GM12878 (cell line): Measurements from ENCODE around the gene SLC1A5. TPM values are rescaled to one million over a fixed set of nuclear protein-coding genes. Genes with fewer than 3 reads are reported as not detected.

Experiments
- ATAC-seq: fragments of 200-7000 bp; cut with Tn5 transposase; 3 replicates; pipeline ENCODE4 v1.9.1; 2020; ENCODE audit warnings: mild to moderate bottlenecking, moderate library complexity
- BruUV-seq: library from RNA; stranded (reverse); fragments of 400-500 nt; replicated peaks from 2 replicates; lab custom pipeline; 2021; lab: Mats Ljungman, UMichigan
- CTCF ChIA-PET: fragments of 300-600 bp; sonication (Branson Sonifier 250); formaldehyde crosslinking; extraction: SDS; loops from one replicate; lab custom pipeline; 2021; ENCODE audit warnings: inconsistent platforms; lab: Yijun Ruan, JAX
- POLR2A ChIA-PET: fragments of 350-600 bp; formaldehyde crosslinking; extraction: SDS; loops from one replicate; lab custom pipeline; 2021; ENCODE audit warnings: inconsistent platforms; lab: Charles Lee
- RAD21 ChIA-PET: fragments of 300-600 bp; sonication (Branson Sonifier 250); formaldehyde crosslinking; loops from one replicate; lab custom pipeline; 2023; ENCODE audit warnings: antibody characterized with exemption; ENCODE audit not compliant: unreplicated experiment; lab: Charles Lee
- SMC1A ChIA-PET: fragments of 300-600 bp; sonication (Branson Sonifier 250); formaldehyde crosslinking; loops from one replicate; lab custom pipeline; 2023; ENCODE audit not compliant: unreplicated experiment, uncharacterized antibody; lab: Charles Lee
- DNase-seq: peaks from one replicate; pipeline ENCODE4 v3.0.0-alpha.2; 2011; ENCODE audit warnings: low read depth, low spot score
- FAIRE-seq: peaks from 3 replicates; lab custom pipeline; 2011; peaks lifted over from hg19 to GRCh38; lab: Jason Lieb, UNC
- H2AFZ ChIP-seq: 2 replicates; pipeline ENCODE4 v1.6.0; 2011; ENCODE audit warnings: low read depth, low read length, control low read depth; ENCODE audit not compliant: control insufficient read depth
- H3K27ac ChIP-seq: 2 replicates; pipeline ENCODE4 v1.5.1; 2011; ENCODE audit warnings: control low read depth; ENCODE audit not compliant: control insufficient read depth, insufficient read depth
- H3K27me3 ChIP-seq, 2 experiments: replicated peaks in 1 of 2; 2 replicates each; pipeline versions ENCODE4 v1.6.0 to v1.6.1; 2011; ENCODE audit warnings: low read length in 1 of 2; ENCODE audit not compliant: control insufficient read depth in 2 of 2, insufficient read depth in 2 of 2
- H3K36me3 ChIP-seq, 2 experiments: 2 replicates each; pipeline ENCODE4 v1.5.1; 2011; ENCODE audit warnings: low read length in 1 of 2; ENCODE audit not compliant: control insufficient read depth in 2 of 2, insufficient read depth in 2 of 2
- H3K4me1 ChIP-seq: 2 replicates; pipeline ENCODE4 v1.6.1; 2011; ENCODE audit warnings: mild to moderate bottlenecking, low read length, moderate library complexity, mixed read lengths; ENCODE audit not compliant: control insufficient read depth, insufficient read depth
- H3K4me2 ChIP-seq: 2 replicates; pipeline ENCODE4 v1.6.0; 2011; ENCODE audit warnings: control low read depth; ENCODE audit not compliant: control insufficient read depth, insufficient read depth
- H3K4me3 ChIP-seq: fragments of 200-600 bp; sonication (generic); 2 replicates; pipeline ENCODE4 v1.5.1; 2016
- H3K79me2 ChIP-seq: 2 replicates; pipeline ENCODE4 v1.6.0; 2011; ENCODE audit warnings: low read length; ENCODE audit not compliant: control insufficient read depth, insufficient read depth
- H3K9ac ChIP-seq: 2 replicates; pipeline ENCODE4 v1.8.0; 2011; ENCODE audit warnings: low read length, control low read depth, mixed read lengths; ENCODE audit not compliant: control insufficient read depth, insufficient read depth
- H3K9me3 ChIP-seq: replicated peaks from 3 replicates; pipeline ENCODE4 v1.5.1; 2011; ENCODE audit warnings: mild to moderate bottlenecking, low read length; ENCODE audit not compliant: control insufficient read depth, insufficient read depth
- H4K20me1 ChIP-seq: 2 replicates; pipeline ENCODE4 v1.6.0; 2011; ENCODE audit not compliant: control insufficient read depth, insufficient read depth
- CUX1 ChIP-seq: IDR thresholded peaks from 2 replicates; pipeline ENCODE4 v1.6.1; 2012; ENCODE audit warnings: improper control_type of control experiment, low read depth, low read length; ENCODE audit not compliant: insufficient replicate concordance
- EP300 ChIP-seq, 2 experiments: fragments of 150-350 bp in 1 of 2; IDR thresholded peaks; 2 replicates each; pipeline ENCODE4 v1.6.1; 2011 to 2012; ENCODE audit warnings: low read depth in 2 of 2, low read length in 2 of 2, borderline replicate concordance in 1 of 2, improper control_type of control experiment in 1 of 2, inconsistent platforms in 1 of 2; ENCODE audit not compliant: control insufficient read depth in 1 of 2
- HDAC2 ChIP-seq: fragments of 200-600 bp; sonication (generic); IDR thresholded peaks from 2 replicates; pipeline ENCODE4 v1.6.1; 2017
- KDM1A ChIP-seq: fragments of 200-600 bp; sonication (generic); IDR thresholded peaks from 2 replicates; pipeline ENCODE4 v1.6.1; 2016; ENCODE audit warnings: borderline replicate concordance
- MAX ChIP-seq: IDR thresholded peaks from 2 replicates; pipeline ENCODE4 v1.6.1; 2012; ENCODE audit warnings: low read depth, low read length, improper control_type of control experiment
- NFIC ChIP-seq: IDR thresholded peaks from 2 replicates; pipeline ENCODE4 v1.6.1; 2012; ENCODE audit warnings: low read depth, mild to moderate bottlenecking, inconsistent platforms, low read length, moderate library complexity
- NFYA ChIP-seq: IDR thresholded peaks from 2 replicates; pipeline ENCODE4 v1.6.1; 2011; ENCODE audit warnings: low read depth, mild to moderate bottlenecking, low read length, improper control_type of control experiment, borderline replicate concordance
- NRF1 ChIP-seq: conservative IDR thresholded peaks from 2 replicates; pipeline ENCODE4 v1.6.1; 2011; ENCODE audit warnings: mild to moderate bottlenecking, low read depth, low read length, improper control_type of control experiment
- RELA ChIP-seq: fragments of 450-650 bp; IDR thresholded peaks from 2 replicates; pipeline ENCODE4 v1.8.0; 2014; ENCODE audit warnings: borderline replicate concordance; ENCODE audit not compliant: partially characterized antibody
- ZBED1 ChIP-seq: IDR thresholded peaks from 2 replicates; pipeline ENCODE4 v1.6.1; 2016; ENCODE audit warnings: borderline replicate concordance
- ZNF384 ChIP-seq: IDR thresholded peaks from 2 replicates; pipeline ENCODE4 v1.6.1; 2012; ENCODE audit warnings: low read depth, mild to moderate bottlenecking, low read length, improper control_type of control experiment, borderline replicate concordance
- ZNF622 ChIP-seq: fragments of 450-650 bp; IDR thresholded peaks from 2 replicates; pipeline ENCODE4 v1.6.1; 2017; ENCODE audit warnings: mild to moderate bottlenecking, inconsistent platforms
- WGBS: methylation state at CpG from one replicate; pipeline ENCODE4 v1.1.6; 2016; ENCODE audit warnings: low lambda C conversion rate; ENCODE audit not compliant: insufficient replicate concordance, insufficient coverage; ENCODE audit errors: missing lambda C conversion rate; 5-methylcytosine and 5-hydroxymethylcytosine counted together
- in situ Hi-C: fragments of 300-500 bp; cut with MboI; formaldehyde crosslinking; loops from 9 replicates; pipeline ENCODE4 v1.14.3; 2018; ENCODE audit warnings: mixed read lengths
- intact Hi-C: fragments of 100-400 bp; cut with micrococcal nuclease; formaldehyde crosslinking; loops from one replicate; pipeline ENCODE4 v1.14.2; 2022; ENCODE audit not compliant: unreplicated experiment
- polyA plus RNA-seq, 11 experiments: library from polyadenylated mRNA; depleted of rRNA in 4 of 11; unstranded in 6 of 11; stranded (reverse) in 5 of 11; fragments of >200 nt; fragmentation: Nextera tagmentation in 4 of 11; fragmentation: Illumina TruSeq in 1 of 11; extraction: Ambion mirVana in 4 of 11; extraction: Trizol in 1 of 11; gene quantifications; 1 replicate in 1 of 11; 2 replicates in 10 of 11; pipeline versions ENCODE4 v1.2.1 to v1.2.3, GENCODE V29; 2011 to 2016; ENCODE audit warnings: inconsistent platforms in 2 of 11, missing spikeins in 2 of 11, low read depth in 1 of 11
- total RNA-seq, 4 experiments: library from RNA; depleted of rRNA in 3 of 4; stranded (reverse); fragments of >200 nt in 3 of 4; fragmentation: Illumina TruSeq in 1 of 4; extraction: Trizol in 1 of 4; gene quantifications; 2 replicates each; pipeline versions ENCODE4 v1.2.1 to v1.2.3, GENCODE V29; 2013 to 2021

The SLC1A5 gene
- total and polyA plus RNA-seq, 10 of the 15 experiments (the other 5 are each of a cell fraction or from before 2014, with no cell fraction given), result 9.1 to 129 (median 60.9) TPM

- in situ Hi-C loops, result no loop called here
- Histone ChIP-seq H4K20me1 (peaks cover 8% of the 10 kb centered on the region), H3K4me3 (no peak overlapping the region), H3K36me3 (peaks cover 18 to 43% of the 10 kb centered on the region in 2 experiments), H3K79me2 (peaks cover 29% of the 10 kb centered on the region), H3K9ac (no peak overlapping the region), H3K4me1 (peaks cover 4% of the 10 kb centered on the region; the same call in 1 of the 2 replicates), H2AFZ (no peak overlapping the region), H3K27ac (no peak overlapping the region), H3K4me2 (no peak overlapping the region), H3K9me3 (no peaks in the 10 kb centered on the region), H3K27me3 (no peaks in the 10 kb centered on the region)
- ChIA-PET POLR2A (no interaction called here), SMC1A (no interaction called here), RAD21 (interaction anchor here (0.9 kb wide), 1 partner anchor 76 kb away, joined by 3 read pairs; the partner anchor contains the start of gene DACT3), CTCF (interaction anchor here (1.1 to 1.2 kb wide), 3 partner anchors 9 to 17 kb away, joined by 3 read pairs; no protein-coding TSS in a partner anchor)
- 100% methylated on average over 4 of the region's 7 CpGs for WGBS
- intact Hi-C loops, result no loop called here
- no peak for FAIRE-seq
- no peak for DNase-seq
- no TSS peak for BruUV-seq
- ATAC-seq, result no peak
- TF ChIP-seq EP300 (IDR thresholded peaks at IDR 0.05; ENCODE audit: borderline replicate concordance in 1 of 2, control insufficient read depth in 1 of 2, low read depth in 2 of 2, low read length in 2 of 2) (no peak), MAX (no peak), ZBED1 (no peak), RELA (no peak), HDAC2 (no peak), CUX1 (no peak), ZNF384 (no peak), ZNF622 (no peak), NFYA (no peak), NRF1 (no peak), KDM1A (no peak), NFIC (no peak)
Observed at GRCh38 chr19:46737298-46737654, 51.1 kb downstream of the SLC1A5 start.
